Hematopoietic multipotent progenitor cell treated with erythropoietin and hydrocortisone succinate and interleukin-3 and kit ligand, for 4 days (in vitro differentiated cells): ENCODE measurements around the gene RERE.
A peak's percentile ranks its signal among the peaks of the same experiment; 100 is the strongest.

ENCODE experiments used
- DNase-seq: peaks from one replicate; pipeline ENCODE4 v3.0.0-alpha.2; 2015

RERE gene

DNA sequence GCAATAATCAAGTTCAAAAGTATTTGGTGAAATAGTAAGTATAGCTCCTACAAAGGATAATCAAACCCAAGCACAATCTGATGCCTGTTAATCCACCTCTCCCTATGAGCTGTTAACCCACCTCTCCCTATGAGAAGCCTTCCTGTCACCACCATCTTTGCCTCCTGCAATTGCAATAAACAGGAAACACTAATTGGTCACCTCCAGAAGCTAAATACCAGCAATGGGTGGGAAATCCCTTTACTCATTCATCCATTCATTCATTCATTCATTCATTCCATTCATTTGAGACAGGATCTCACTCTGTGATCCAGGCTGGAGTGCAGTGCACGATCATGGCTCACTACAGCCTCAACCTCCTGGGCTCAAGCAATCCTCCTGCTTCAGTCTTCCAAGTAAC, 132.8 kb downstream of the RERE start:
- DNase-seq: no peak

DNA sequence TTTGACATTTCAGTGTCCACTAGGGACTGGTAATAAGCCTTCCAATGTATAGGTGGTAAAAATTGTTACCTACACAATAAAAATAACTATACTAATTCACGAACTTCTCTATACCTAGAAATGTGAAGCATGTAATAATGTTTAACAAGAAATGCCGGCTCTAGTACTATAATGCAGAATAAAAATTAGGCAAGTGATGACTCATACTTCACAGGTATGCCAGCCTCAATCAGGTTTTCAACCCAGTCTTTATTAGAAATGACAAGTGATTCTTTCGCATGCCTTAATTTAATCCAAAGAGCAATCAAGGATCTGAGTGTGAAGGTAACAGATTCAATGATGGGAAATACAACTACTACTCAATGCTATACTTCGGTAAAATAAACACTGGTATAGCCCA, 134.9 kb downstream of the RERE start:
- no peak for DNase-seq

DNA sequence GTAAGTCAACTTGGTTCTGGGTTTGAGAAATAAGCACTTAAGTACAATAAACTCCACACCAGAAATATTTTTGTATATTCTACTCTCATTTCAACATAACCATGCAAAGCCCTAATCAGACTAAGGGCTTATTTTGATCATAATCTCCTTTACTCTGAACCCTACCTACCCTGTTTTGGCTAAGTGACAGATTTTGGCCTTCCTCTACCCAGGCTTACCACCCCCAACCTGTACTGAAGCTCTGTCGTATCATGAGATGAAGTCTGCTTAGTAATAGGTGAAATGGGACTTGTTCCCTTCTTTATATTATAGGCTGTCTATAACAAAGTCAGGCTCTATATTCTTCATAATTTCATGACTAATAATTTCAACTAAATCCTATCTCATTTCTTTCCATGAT, 135.5 kb downstream of the RERE start:
- no peak for DNase-seq

DNA sequence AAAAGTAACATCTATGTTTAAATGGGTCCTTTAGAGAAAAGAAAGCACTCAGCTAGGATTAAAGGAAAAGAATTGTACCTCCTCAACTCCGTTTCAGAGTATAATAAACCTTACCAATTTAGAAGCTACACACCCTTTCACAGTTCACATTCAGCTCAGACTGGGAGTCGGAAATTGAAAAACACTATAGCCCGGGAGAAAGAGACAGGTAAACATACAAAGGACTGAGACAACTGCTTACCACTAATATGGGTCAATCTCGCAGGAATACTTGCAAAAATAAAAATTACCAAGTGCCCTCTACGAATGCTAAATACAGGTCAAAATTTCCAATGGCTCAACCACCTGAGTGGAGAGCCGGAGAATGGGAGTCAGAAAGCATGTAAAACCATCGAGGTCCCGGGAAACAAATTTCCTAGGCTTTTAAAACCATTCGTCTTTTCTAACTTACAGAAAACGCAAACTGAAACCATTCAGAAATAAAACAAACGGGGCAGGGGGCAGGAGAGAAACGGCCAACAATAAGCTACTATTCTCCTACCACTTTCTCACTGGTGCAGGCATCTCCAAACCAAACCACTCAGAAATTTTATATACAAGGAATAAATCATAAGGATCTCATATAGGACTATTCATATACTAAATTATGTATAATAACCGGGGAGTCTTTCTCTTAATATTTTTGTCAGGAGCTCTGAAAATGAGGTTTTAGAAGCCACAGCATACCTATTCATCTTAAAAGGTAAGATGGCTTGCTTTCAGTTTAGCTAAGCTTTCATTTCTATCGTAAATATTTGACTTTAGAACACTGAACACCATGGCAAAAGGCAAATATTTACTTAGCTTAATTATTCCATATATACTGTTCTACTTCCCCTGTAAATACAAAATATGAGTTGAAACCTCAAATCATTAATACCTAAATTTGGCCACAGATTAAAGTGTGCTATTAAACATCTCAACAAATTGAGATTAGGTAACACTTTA, 136.5 kb downstream of the RERE start:
- DNase-seq: no peak

DNA sequence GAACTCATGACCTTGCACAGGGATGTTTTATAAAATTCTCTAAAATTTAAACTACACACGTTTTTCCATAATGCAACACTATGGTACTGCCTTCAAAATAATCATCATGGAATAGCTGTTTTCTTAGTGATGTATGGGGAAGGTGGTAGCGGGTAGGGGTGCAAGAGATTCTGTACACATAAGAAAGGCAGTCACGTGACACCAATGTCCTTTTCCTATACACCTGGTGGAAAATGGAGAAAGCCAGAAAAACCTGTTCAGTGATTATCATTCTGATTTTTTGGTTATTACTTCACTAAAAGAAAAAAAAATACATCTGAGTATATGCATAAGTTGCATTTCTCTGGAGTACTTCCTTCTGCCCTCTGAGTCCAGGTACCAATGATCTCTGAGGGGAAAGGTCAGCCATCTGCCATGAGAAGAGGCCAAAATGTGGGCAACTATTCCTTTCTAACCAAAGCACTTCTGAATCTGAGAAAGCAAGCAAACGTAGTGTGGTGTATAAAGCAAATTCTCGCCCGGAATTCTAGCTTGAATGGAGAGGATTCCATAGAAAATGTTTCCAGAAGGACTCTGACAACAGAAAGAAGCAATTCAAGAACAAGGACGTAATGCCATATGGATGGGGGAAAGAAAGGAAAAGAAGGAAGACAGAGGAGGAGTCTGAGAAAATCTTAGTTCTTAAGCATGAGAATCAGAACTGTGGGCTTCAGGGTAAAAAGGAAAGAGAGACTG, 137.3 kb downstream of the RERE start:
- no peak for DNase-seq

DNA sequence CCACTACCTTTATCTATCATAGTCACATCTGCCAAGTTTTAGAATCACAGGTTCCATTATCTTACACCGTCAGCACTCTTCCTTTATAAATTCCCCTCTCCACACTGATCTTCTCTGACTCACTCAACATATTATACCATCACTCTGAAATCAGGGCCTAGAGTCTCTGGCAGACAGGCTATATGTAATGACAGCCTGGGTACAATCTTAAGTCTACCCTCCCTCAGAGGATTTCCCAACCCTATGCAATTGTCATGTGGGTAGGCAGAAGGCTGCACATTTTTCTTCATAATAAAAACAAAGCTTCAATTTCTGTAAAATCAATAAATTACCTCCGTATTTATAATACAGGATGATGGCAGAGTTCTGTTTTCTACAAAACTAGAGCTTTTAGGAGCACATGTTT, 138.0 kb downstream of the RERE start:
- peak; percentile 52 for DNase-seq

DNA sequence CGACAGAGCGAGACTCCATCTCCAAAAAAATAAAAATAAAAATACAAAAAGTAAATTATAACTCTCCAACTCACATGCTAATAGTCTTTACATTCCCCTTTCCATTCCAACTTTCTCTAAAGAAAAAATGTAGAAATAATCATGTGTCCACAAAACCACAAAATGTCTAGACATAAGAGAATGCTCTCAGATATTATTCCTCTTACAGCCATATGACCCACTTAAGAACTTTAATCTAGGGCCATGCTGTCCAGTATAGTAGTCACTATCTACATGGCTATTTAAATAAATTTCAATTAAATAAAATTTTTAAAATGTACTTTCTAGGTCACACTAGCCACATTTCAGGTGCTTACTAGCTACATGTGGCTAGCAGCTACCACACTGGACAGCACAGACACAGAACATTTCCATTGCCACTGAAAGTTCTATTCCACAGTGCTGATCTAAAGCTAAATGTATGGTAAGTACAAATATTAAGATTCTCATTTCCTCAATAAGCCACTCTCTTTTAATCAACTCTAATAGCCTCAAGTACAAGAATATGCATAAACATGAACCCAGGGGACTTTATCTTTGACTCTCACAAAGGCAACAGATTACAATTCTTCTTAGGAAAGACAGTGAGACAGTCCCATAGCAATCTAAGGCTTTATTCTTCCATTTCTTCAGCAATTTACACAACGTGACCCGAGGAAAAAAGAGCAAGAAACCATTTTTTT, 138.6 kb downstream of the RERE start:
- DNase-seq: no peak

DNA sequence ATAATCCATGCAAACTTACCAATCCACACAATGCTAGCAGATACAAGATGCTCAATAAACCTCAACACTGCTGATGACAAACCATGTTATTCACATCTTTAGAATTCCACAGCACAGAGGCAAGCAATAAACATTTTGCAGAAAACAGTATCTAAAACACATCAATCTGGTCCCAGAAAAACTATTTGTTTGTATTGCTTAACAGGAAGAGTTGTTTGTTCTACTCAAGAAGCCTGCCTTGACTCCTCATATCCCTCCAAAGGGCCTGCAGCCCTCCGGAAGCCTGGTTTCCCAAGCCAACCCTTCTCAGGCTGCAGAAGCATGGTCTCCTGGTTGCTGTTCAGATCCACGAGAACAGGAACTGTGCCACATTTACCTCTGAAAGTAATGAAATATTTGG, 139.7 kb downstream of the RERE start:
- no peak for DNase-seq

DNA sequence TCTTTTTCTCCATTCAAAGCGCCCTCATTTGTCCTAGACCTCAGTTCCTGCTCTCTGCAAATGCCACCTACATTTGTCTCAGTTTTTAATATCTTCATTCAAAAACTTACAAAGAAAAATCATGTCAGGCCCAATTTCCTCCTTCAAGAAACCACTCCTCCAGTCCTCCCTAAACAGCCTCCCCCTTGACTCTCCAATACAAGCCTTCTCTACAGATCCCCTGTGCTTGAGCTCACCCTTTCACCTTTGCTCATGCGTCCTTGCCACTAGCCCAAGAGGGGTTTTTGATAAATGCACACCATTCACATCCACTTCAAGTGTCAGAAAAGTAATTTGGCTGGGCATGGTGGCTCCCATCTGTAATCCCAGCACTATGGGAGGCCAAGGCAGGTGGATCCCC, 140.6 kb downstream of the RERE start:
- DNase-seq: no peak

DNA sequence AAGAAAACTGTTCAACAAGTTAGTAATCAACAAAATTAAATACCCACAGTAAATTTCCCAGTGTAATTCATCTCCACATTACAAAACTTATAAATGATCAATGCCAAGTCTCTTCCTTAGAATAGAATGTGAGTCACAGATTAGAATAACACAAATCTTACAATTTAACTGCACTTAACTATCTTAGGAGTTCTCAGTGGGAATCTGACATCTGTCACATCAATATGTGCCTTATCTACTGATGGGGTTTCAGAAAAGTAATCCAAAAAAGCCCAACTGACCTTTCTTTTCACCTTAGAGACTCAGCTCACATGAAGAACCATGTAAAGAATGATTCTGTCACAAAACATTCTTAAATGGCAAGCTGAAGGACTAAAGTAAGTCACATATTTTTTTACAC, 141.4 kb downstream of the RERE start:
- DNase-seq: no peak

DNA sequence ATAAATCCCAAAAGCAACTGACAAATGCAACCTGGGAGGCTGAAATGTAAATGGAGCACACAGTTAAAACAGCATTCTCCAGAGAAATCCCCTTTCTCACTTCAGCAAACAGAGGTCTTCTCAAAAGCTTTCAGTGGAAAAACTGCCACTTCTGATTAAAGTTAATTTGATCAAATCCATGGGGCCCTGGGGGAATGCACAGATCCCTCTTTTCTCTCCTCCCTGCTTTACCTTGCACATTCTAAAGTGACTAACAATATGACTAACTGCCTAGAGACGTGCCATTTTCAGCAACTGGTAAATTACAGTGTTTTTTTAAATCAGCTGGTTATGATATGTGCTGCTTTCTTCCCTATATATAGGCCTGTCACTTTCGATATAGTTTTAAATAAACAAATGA, 142.5 kb downstream of the RERE start:
- no peak for DNase-seq

DNA sequence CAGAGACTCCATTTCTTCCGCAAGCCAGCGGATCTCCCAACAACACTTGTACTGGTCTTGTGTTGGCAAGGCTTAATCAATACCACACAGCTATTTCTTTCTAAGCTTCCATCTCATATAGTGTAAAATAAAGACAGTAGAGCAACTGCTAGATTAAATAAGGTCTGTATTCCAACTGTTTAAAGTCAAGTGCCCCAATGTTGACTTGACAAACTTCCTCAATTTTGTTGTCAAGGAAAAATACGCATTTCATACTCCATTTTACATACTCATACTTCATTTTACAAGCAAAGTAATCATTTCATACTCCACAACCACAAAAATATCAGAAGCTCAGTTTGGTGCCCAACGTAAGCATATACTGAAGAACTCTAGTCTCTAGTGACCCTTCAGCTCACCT, 143.0 kb downstream of the RERE start:
- peak; percentile 47 for DNase-seq

DNA sequence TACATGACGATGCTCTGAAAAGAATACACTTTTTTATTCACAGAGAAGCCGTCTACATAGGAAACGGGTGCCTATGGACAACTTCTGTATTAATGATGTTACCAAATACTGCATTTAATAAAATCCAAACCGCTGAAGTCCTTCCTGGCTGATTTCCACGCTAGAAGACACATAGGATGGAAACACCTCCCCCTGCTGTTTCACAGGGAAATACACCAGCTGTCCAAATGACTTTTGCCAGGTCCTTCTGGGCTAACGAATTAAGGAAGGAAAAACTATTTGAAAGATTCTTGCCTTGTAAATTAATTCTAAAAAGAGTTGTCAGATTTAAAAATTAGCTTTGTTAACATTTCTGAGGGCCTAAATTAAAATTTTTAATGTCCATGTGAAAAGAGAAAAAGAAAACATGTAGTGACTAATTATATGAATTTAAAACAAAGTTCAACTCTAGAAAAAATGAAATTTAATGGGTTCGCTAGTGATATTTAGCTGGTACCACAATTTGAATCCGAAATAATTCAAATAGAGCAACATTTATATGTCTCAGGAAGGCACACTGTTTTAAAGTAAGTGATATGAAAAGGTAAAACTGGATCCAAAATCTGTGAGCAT, 146.0 kb downstream of the RERE start:
- peak; percentile 86 for DNase-seq

DNA sequence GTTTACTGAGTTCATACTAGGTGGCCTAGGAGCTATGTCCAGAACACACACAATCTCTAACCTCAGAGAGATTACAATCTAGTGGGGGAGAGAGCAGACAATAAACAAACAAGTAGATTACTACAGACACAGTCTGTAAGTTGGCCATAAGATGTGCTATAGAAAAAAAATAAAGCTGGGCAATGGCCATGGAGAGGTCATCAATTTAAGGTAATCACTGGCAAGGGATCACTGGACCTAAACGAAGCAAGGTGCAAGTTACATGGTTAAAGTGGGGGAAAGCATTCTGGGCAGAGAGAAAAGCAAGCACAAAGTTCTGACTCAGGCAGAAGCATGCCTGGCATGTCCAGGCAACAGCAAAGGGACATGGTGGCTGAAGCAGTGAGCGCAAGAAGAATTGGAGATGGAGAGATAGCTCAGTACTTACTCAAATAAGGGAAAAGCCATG, 147.0 kb downstream of the RERE start:
- DNase-seq: no peak

DNA sequence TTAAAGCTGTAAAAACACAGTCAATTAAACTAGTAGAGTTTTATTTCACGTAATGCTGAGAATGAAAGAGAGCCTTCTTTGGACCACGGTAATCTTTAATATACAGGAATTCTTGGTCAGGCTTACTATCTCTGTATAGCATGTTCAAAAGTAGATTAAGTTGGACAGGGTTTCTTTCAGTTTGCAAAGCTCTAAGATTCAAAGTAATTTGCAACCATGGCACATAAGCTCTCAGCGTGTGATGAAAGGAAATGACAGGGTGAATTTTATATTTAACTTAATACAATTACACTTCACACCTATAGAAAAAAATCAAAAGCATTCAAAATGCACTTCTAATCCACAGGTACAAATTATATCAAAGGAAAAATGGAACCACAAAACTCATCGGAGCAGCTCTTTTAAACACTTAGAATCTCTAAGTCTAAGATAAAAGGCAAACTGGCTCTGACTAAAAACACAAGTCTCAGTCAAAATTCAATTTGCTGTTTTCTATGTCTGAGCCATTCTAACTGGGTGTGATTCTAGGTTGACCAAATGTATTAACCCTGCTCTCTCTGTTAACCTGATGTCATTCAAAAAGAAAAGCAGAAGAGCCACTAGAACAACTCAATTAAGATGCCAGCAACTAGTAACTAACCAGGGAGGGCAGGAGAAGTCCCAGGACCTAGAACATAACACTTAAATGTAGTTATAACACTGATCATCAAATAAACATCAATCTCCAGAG, 147.7 kb downstream of the RERE start:
- peak; percentile 60 for DNase-seq

DNA sequence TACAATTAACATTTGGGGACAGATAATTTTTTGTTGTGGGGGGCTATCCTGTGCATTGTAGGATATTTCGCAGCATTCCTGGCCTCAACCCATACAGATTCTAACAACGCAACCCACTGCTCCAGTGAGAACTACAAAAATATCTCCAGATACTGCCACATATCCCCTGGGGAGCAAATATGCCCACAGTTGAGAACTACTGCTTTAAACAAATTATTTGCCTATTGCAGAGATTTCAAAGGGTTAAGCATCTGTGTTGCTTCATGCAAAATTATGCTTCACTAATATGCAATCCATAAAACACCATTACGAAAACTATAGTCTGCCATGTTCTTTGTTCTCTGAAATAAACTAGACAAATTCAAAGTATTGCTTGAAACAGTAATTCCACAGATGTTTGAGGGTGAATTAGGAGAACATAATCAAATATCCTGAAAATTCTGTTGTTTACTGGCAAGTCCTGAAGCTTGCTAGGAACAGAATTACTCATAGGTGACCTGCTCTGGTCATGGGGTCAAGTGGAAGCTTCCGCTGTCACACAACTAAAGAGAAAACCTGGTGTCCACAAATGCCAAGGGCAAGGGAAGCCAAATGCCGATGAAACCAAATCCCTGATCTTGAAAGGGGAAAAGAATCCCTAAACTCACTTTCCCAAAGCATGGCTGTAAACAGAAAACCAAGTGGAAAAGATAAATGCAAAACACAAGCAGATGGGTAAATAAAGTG, 149.4 kb downstream of the RERE start:
- DNase-seq: no peak

DNA sequence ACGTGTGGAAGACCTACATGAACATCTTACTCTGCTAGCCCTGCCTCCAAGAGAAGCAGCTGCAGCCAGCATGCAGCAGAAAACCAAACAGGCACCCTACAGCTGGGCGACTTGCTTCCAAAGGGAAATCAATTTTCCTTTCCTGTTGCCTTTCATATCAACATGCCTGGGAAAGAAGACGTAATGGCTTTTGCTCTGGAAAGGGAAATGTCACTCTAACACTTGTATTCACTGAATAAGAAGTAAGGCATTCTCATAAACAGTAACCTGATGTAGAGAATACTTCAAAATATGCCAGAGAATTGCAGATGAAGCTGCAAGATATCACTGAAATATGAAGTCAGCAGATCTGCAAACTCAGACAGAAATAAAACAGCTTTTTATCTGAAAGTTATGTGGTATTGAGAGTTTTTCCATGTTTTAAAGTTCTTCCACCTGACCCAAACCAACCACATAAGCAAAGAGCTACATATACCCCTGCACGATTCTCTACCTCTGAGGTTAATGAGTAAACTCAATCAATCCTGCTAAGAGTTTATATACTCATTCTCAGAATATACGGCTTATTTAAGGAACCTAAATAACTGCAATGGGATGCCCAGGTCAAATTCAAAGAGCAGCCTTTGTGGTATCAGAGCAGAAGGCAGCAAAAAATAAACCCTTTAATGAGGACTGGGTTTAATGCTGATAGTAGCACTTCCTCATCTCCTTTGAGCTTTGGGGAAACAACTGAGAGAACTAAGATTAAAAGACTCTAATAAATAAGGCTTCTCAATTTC, 150.9 kb downstream of the RERE start:
- peak; percentile 80 for DNase-seq

DNA sequence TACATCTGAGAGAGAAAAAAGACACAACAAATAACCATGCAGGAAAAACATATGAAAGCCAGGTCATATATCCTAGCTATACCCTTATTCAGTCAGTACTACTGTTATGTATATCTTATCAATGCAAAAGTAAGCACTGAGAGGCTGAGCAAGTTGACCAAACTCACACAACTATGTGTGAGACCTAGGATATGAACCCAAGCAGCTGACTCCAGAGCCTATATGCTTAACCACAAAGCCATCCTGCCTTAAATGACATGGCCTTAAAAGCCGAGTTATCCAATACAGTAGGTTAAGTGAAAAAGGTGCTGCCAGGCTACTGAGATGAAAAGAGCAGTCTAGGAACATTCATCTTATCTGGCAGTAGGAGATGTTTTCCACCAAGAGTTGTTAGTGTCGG, 151.6 kb downstream of the RERE start:
- peak; percentile 65 for DNase-seq

DNA sequence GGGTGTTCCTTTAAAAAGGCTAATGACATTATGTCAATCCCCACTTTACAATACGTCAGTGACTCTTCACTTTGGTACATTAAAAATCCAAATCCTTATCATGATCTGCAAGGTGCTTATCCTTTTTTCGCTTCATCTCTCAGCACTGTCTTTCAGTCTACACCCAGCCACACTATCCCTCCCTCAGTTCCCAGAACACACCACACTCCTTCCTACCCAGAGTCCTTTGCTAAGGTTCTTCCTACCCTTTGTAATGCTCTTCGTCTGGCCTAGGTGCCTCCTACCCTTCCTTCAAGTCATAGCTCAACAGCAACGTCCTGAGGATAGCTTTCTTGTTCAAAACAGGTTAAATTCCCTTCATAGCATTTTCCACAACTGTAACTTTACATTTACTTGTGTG, 152.6 kb downstream of the RERE start:
- DNase-seq: no peak

DNA sequence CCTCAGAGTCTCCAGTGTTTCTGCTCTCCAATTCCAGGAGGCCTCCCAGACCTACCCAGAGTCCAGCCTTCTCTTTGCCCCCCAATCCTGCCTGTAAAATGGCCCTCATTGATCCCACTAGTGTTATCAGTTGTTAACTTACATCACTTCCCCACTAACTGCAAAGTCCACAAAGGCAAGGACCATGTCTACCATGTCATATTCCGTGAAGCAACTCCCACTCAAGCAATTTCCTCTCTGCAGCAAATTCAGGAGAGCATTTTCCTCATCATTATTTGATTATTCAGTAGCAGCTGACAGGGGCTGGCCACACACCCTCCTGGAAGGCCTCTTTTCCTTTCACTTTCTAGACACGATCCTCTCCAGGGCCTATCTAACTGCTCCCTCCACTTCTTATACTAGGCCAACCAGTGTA, 153.5 kb downstream of the RERE start:
- peak; percentile 49 for DNase-seq
